HUES48 (cell line): Measurements from ENCODE around the gene ARHGAP24.
"Not testable (repeated sequence)": the region's sequence is repeated elsewhere in the genome, so short reads cannot be mapped to it uniquely, and the experiment has no call there.

Experiments
- H3K27ac ChIP-seq: one replicate; pipeline ENCODE4 v1.7.0; 2013; ENCODE audit warnings: low read depth, low read length, inconsistent platforms
- H3K27me3 ChIP-seq: 2 replicates; pipeline ENCODE4 v1.6.1; 2013; ENCODE audit warnings: mild to moderate bottlenecking, low read length; ENCODE audit not compliant: control insufficient read depth, insufficient read depth
- H3K36me3 ChIP-seq: 2 replicates; pipeline ENCODE4 v1.6.1; 2013; ENCODE audit warnings: low read length; ENCODE audit not compliant: control insufficient read depth, insufficient read depth
- H3K4me1 ChIP-seq: 2 replicates; pipeline ENCODE4 v1.6.1; 2013; ENCODE audit warnings: mild to moderate bottlenecking, low read length; ENCODE audit not compliant: control insufficient read depth, insufficient read depth
- H3K4me3 ChIP-seq: 2 replicates; pipeline ENCODE4 v1.5.1; 2013; ENCODE audit warnings: mild to moderate bottlenecking, low read depth, low read length
- H3K9ac ChIP-seq: 2 replicates; pipeline ENCODE4 v1.6.1; 2013; ENCODE audit warnings: mild to moderate bottlenecking, low read depth, low read length, moderate library complexity
- H3K9me3 ChIP-seq: 2 replicates; pipeline ENCODE4 v1.6.1; 2013; ENCODE audit warnings: low read length; ENCODE audit not compliant: control insufficient read depth, insufficient read depth

ARHGAP24 gene

DNA sequence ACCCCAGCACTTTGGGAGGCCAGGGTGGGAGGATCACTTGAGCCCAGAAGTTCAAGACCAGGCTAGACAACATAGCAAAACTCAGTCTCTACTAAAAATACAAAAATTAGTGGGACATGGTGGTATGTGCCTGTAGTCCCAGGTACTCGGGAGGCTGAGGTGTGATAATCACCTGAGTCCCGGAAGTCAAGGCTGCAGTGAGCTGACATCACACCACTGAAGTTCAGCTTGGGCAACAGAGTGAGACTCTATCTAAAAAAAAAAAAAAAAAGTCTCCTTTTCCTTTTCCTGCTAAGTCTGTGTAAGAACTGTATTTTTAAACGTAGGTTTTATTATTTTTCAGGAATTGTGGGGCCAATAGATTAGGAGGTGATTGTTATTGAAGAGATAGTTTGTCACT, 356.7 kb downstream of the ARHGAP24 start:
- H3K27ac ChIP-seq = no peak overlapping the region
- no peaks in the 10 kb centered on the region for H3K36me3 ChIP-seq
- no peak overlapping the region for H3K9ac ChIP-seq
- H3K27me3 ChIP-seq = no peaks in the 10 kb centered on the region
- no peaks in the 10 kb centered on the region for H3K9me3 ChIP-seq
- H3K4me3 ChIP-seq = no peak overlapping the region
- H3K4me1 ChIP-seq = peaks cover 25% of the 10 kb centered on the region

DNA sequence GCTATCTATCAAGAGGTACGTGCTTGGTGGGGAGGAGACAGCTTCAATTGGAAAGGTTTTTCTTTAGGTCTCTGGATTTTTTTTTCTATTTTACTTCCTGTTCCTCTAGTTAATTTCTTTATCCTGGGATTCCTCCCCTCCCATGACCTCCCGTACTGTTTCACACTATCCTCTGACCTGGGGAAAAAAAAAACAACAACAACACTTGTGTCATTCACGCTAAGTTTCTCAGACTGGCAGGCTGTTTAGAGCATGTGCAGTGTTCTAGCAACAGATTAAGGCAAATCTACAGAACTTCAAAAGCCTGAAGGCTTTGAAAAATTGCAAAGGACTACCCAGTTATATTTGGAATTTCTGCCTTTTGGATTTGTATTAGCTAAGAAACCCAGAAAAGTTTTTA, 358.4 kb downstream of the ARHGAP24 start:
- Histone ChIP-seq H3K4me1 (peaks cover 11% of the 10 kb centered on the region; the same call in 1 of the 2 replicates), H3K9ac (no peak overlapping the region), H3K9me3 (no peaks in the 10 kb centered on the region), H3K4me3 (no peak overlapping the region), H3K27ac (no peak overlapping the region), H3K27me3 (no peaks in the 10 kb centered on the region), H3K36me3 (no peaks in the 10 kb centered on the region)

GRCh38 chr4:85834934-85835333, 360.0 kb downstream of the ARHGAP24 start:
- Histone ChIP-seq H3K27me3 (no peaks in the 10 kb centered on the region), H3K36me3 (no peaks in the 10 kb centered on the region), H3K4me1 (peaks cover 7% of the 10 kb centered on the region; the same call in 1 of the 2 replicates), H3K9ac (no peak overlapping the region), H3K27ac (no peak overlapping the region), H3K9me3 (no peaks in the 10 kb centered on the region), H3K4me3 (no peak overlapping the region)

DNA sequence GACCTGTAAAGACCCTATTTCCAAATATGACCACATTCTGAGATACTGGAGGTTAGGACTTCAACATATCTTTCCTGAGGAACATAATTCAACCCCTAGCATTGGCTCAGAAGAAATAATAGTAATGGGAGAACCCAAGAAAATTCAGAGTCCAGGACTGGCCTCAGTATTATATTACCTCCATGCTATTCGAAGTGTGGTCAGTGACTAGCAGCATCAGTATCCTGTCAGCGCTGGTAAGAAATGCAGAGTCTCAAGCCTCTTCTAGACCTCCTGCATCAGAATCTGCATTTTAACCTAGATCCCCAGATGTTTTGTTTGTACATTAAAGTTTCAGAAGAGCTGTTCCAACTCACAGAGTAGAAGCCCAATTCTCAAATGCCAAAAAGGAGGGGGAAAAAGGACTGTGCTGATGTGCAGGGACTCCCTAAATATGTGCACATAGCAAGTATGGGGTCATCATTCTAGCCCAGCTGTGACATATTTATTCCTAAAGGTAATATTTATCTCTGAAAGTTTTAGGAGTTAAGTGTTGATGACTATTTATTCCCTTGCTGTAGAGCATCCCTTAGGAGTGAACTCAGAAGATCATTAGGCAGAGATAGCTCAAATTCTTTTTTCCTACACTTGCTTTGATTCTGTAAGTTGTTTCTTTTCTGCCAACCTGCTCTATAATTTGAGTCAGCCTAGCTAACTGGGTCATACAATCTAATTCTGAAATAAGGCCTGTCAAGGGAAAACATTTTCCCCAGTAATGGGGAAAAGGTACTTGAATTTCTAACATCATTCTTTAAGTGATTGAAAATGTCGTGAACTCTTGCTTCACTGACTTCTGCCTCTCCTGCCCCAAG, 361.9 kb downstream of the ARHGAP24 start:
- Histone ChIP-seq H3K9ac (no peak overlapping the region), H3K27ac (no peak overlapping the region), H3K4me3 (no peak overlapping the region)

DNA sequence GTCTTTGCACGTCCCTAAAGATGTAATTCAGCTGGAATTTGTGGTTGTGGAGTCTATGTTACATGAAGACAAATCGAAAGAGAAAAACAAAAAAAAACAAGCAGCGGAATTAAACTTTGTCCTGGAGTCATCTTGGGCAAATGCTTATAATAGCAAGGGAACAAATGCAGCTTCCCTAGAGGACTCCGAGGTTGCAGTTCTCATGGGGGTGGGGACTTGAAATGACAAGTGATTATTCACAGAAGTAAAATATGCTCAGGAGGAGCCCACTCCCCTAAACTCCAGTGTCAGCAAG, 362.4 kb downstream of the ARHGAP24 start:
- Histone ChIP-seq H3K4me3 (no peak overlapping the region), H3K27me3 (no peaks in the 10 kb centered on the region), H3K36me3 (no peaks in the 10 kb centered on the region), H3K9me3 (no peaks in the 10 kb centered on the region), H3K4me1 (0 out of 2 replicates have a peak, but pooled peaks cover 2% of the 10 kb centered on the region), H3K27ac (no peak overlapping the region), H3K9ac (no peak overlapping the region)

More for the DNA sequence above, 361.9 kb downstream of the ARHGAP24 start:
- Histone ChIP-seq H3K4me1 (peaks cover 7% of the 10 kb centered on the region; the same call in 1 of the 2 replicates), H3K9me3 (no peaks in the 10 kb centered on the region), H3K27me3 (no peaks in the 10 kb centered on the region), H3K36me3 (no peaks in the 10 kb centered on the region)

GRCh38 chr4:85839981-85840451, 365.1 kb downstream of the ARHGAP24 start:
- H3K4me3 ChIP-seq, H3K9me3 ChIP-seq, H3K9ac ChIP-seq, H3K4me1 ChIP-seq, H3K36me3 ChIP-seq, H3K27me3 ChIP-seq, H3K27ac ChIP-seq: not testable (repeated sequence)

DNA sequence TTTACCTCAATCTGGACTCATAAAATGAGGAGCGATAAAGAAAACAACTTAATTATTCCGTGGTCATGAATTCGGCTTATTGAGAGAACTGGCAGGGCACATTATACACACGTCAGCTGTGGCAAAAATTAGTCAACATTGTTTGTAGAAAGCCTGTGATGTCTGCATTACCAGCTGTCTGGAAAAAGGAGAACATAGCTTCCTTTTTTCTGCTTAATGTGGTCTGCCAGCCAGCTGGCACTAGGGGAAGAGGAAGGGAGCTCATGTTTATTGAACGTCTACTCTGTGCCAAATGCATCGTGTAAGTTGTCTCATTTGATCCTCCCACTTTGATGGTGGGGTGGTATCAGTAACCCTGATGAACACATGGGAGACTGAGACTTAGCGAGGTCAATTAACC, 367.6 kb downstream of the ARHGAP24 start:
- Histone ChIP-seq H3K4me3 (no peak overlapping the region), H3K36me3 (no peaks in the 10 kb centered on the region), H3K9ac (no peak overlapping the region), H3K4me1 (no peaks in the 10 kb centered on the region), H3K9me3 (no peaks in the 10 kb centered on the region), H3K27ac (no peak overlapping the region), H3K27me3 (no peaks in the 10 kb centered on the region)

GRCh38 chr4:85853740-85854139, 378.8 kb downstream of the ARHGAP24 start:
- H3K4me1 ChIP-seq, H3K9ac ChIP-seq, H3K27ac ChIP-seq, H3K27me3 ChIP-seq, H3K36me3 ChIP-seq, H3K9me3 ChIP-seq, H3K4me3 ChIP-seq: not testable (repeated sequence)

DNA sequence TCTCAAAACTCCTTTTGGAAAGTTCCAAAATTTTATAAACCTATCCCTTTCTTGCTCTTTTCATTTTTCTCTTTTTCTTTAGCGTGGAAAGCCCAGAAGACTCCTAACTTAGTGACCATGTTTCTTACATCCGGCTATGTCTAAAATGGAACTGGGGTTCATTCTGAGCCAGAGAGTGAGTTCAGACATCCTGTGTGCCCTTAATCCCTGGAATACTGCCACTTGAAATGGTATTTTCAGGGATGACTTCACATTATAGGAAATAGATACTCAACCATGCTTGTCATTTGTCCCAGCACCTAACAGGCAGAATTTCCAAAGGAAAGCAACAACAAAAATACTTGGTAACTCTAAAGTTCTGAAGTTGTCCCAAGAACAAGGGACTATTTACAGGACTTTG, 379.6 kb downstream of the ARHGAP24 start:
- Histone ChIP-seq H3K36me3 (no peaks in the 10 kb centered on the region), H3K27ac (no peak overlapping the region), H3K9me3 (no peaks in the 10 kb centered on the region)

DNA sequence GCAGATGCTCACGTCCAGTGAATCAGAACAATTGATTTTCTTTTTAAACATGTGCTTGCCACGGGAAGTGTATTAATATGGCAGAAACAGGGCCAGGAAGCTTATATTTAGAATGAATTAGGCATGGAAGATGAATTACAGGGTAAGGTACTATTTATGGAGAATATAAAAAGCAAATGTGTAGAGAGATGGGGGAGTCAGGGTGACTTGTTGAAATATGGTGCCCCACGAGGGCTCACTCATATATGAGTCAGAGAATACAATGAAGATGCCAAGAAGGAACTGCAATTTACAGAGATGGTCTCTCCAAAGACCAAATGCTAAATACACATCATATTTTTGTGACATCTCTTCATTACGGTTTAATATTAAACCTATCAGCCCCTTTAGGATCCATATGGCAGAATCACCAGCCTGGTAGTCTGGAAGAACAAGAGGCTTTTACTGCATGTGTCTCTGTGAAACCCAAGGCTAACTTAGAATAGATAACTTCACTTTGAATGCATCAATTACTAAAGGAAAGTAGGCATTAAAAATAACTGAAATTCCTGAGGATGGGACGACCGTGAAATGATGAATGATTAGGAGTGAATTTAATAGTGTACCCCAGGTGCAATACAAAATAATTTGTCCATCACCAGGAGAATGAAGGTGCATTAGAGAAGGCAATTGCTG, 385.3 kb downstream of the ARHGAP24 start:
- Histone ChIP-seq H3K27ac (no peak overlapping the region), H3K4me3 (no peak overlapping the region), H3K36me3 (no peaks in the 10 kb centered on the region)

More for the DNA sequence above, 379.6 kb downstream of the ARHGAP24 start:
- Histone ChIP-seq H3K4me3 (no peak overlapping the region), H3K4me1 (peaks cover 7% of the 10 kb centered on the region; the same call in 1 of the 2 replicates), H3K9ac (no peak overlapping the region), H3K27me3 (no peaks in the 10 kb centered on the region)

DNA sequence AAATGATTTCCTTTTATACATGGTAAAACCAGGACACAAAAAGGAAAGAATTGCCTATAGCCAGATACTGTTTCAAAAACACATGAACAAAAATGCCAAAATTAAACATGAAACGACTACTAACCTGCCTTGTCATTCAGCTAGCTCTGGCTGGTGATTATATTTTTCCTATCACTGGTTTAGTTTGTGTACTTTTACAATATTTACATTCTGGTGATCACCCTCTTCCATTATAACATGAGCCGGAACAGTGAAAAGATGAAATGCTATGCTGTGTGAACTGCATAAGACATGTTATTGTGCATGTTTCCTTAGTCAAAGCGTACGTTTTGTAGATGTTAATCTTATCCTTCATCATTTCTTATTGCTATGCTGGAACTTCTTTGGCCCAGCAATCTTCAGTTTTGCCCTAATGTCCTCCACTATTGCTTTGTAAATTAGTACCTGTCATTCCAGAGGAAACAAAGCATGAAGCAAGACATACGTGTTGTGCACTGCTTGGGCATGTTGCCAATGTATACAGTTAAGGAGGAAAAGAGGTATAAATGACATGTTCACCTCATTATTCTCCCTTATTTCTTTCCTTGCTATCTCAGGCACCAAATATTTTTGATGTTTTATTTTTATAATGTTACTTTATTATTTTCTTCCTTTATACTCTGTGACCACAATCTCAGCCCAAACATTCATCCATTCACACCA, 386.3 kb downstream of the ARHGAP24 start:
- Histone ChIP-seq H3K9me3 (no peaks in the 10 kb centered on the region), H3K4me1 (peaks cover 10% of the 10 kb centered on the region; the same call in 1 of the 2 replicates), H3K27me3 (no peaks in the 10 kb centered on the region), H3K9ac (no peak overlapping the region), H3K27ac (no peak overlapping the region), H3K4me3 (no peak overlapping the region), H3K36me3 (no peaks in the 10 kb centered on the region)

More for the DNA sequence above, 385.3 kb downstream of the ARHGAP24 start:
- peaks cover 10% of the 10 kb centered on the region; the same call in 1 of the 2 replicates for H3K4me1 ChIP-seq
- H3K9ac ChIP-seq = no peak overlapping the region
- no peaks in the 10 kb centered on the region for H3K9me3 ChIP-seq
- H3K27me3 ChIP-seq = no peaks in the 10 kb centered on the region
